GM18526 (cell line): ENCODE measurements around the gene REPS1.

Source experiments
- POLR2A ChIP-seq: IDR thresholded peaks from 3 replicates; pipeline ENCODE4 v1.6.1; 2011; ENCODE audit not compliant: insufficient read length; ENCODE audit errors: extremely low read depth

The REPS1 gene

GRCh38 chr6:138963531-138963930 lies 24.5 kb downstream of the REPS1 start:
- no peak for TF ChIP-seq POLR2A

- no peak for TF ChIP-seq POLR2A
Observed at GRCh38 chr6:138963119-138963518, 24.9 kb downstream of the REPS1 start.

GRCh38 chr6:138959521-138959920 lies 28.5 kb downstream of the REPS1 start:
- TF ChIP-seq POLR2A: no peak

GRCh38 chr6:138958595-138958994 lies 29.5 kb downstream of the REPS1 start:
- no peak for TF ChIP-seq POLR2A

GRCh38 chr6:138957903-138958302 lies 30.1 kb downstream of the REPS1 start:
- no peak for TF ChIP-seq POLR2A

GRCh38 chr6:138957484-138957883 lies 30.6 kb downstream of the REPS1 start:
- no peak for TF ChIP-seq POLR2A

GRCh38 chr6:138956244-138956924 lies 31.7 kb downstream of the REPS1 start:
- no peak for TF ChIP-seq POLR2A

- TF ChIP-seq POLR2A: no peak
Observed at GRCh38 chr6:138955262-138955661, 32.8 kb downstream of the REPS1 start.

GRCh38 chr6:138953451-138953850 lies 34.6 kb downstream of the REPS1 start:
- no peak for TF ChIP-seq POLR2A

GRCh38 chr6:138948546-138949179 lies 39.4 kb downstream of the REPS1 start:
- TF ChIP-seq POLR2A: no peak

- no peak for TF ChIP-seq POLR2A
Observed at GRCh38 chr6:138948004-138948403, 40.0 kb downstream of the REPS1 start.

GRCh38 chr6:138945354-138945753 lies 42.7 kb downstream of the REPS1 start:
- TF ChIP-seq POLR2A: no peak

GRCh38 chr6:138944412-138944811 lies 43.6 kb downstream of the REPS1 start:
- no peak for TF ChIP-seq POLR2A

- TF ChIP-seq POLR2A: no peak
Observed at GRCh38 chr6:138943089-138943625, 44.9 kb downstream of the REPS1 start.

GRCh38 chr6:138931660-138932059 lies 56.4 kb downstream of the REPS1 start:
- no peak for TF ChIP-seq POLR2A

- TF ChIP-seq POLR2A: no peak
Observed at GRCh38 chr6:138926579-138926978, 61.5 kb downstream of the REPS1 start.

- TF ChIP-seq POLR2A: no peak
Observed at GRCh38 chr6:138925806-138926205, 62.2 kb downstream of the REPS1 start.
